Raji (cell line): ENCODE results near the gene POMGNT1.

Experiments
- POLR2A ChIP-seq: IDR thresholded peaks from 2 replicates; pipeline ENCODE4 v1.6.1; 2011; ENCODE audit warnings: low read depth, low read length, control low read depth; ENCODE audit not compliant: insufficient read depth

POMGNT1 gene

DNA sequence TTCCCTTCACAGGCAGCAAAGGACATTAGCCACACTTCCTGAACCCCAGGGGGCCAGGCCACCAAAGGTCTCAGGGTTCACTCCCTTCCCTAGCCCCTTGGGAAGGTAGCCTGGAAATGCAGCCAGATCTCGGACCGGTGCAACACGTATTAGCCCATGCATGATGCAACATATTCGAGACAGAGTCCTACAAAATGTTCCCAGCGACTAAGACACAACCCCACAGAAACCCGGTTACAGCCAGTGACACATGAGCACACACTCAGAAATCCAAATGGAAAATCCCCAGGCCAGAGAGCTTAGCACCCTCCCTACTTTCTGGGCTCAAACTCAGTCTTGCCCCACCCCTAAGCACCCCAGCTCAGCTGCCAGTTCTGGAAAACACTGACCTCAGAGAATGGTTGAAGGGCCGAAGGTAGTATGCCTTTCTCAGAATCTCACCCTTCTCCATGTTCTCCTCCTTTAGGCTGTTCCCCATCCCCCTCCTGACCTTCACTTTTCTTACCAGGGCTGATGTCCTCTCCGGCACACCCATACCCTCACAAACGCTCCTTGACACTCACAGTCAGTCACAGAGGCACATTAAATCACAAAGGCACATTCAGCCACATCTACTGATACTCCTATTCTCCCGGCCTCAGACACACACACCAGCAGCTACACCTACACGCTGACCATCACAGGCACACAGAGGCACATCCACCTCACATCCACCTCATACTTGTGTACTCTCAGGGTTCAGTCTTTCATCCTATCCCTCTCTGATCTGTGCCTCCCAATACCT, 23.6 kb downstream of the POMGNT1 start, which contains the start of gene TSPAN1:
Gene TSPAN1, plus strand, starts transcription at position 640 of the 784 bp plus-strand sequence. CDS start 6,021 bp downstream, outside the sequence.
- no peak for TF ChIP-seq POLR2A

DNA sequence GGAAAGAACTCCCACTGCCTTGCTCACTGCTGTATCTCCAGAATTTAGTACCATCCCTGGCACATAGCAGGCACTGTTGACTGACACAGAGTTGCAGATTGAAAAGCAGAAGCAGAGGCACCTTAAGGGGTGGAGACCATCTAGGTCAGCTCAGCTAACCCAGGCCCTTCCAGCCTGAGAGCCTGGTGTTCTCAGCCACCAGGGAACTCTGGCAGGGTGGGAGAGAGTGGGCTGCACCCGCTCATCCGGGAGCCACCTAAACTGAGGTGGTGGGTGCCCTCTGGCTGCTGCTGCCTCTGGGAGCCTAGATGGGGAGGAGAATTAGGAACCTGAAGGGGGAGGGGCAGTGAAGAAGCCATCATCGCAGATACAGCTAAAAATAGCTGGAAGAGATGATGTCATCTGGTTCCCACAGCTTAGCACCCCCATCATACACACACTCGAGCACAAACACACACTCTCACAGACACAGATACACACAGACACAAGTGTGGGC, 24.8 kb downstream of the POMGNT1 start:
- TF ChIP-seq POLR2A: no peak

DNA sequence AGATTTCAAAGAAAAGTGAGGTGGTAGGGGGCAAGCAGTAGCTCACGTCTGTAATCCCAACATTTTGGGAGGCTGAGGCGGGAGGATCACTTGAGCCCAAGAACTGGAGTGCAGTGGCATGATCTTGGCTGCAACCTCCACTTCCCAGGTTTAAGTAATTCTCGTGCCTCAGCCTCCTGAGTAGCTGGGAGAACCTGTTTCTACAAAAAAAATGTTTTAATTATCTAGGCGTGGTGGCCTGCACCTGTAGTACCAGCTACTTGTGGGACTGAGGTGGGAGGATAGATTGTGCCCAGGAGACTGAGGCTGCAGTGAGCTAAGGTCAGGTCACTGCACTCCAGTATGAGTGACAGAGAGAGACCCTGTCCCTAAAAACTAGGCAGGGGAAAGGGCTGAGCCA, 25.9 kb downstream of the POMGNT1 start:
- no peak for TF ChIP-seq POLR2A

DNA sequence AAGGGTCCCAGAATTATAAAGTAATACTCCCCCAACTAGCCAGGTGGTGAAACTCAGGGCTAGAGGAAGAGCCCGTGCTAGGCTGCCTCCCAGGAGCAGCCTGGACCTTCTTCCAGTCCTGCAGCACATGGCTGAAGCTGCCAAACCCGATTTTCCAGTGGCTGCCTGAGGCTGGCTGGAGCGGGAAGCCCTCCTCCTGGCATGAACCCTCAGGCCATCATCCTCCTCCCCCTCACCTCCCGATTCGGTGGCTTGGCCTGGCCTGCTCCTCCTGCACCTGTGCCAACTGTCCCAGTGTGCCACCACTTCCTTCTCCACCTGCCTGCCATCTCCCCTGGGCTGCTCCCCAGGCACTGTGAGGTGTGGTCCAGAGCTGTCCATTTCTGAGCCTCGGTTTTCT, 26.4 kb downstream of the POMGNT1 start:
- no peak for TF ChIP-seq POLR2A

DNA sequence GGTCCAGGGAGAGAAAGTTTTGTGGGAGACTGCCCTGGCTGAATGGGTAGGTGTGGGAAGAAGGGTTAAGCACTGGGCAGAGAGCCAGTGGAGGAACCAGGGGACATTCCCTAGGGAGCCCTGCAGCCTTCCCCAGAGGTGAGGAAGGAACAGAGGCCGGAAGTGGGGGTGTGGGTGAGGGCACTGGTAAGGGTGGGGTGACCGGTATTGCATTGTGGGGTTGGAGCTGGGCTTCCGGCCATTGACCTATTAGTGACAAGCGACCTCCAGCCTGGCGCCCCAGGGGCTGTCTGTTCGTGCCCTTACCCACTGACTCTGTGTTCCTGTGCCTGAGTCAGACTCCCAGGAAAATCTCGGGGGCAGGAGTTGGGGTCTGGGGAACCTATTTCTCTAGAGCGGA, 26.9 kb downstream of the POMGNT1 start:
- TF ChIP-seq POLR2A: no peak

DNA sequence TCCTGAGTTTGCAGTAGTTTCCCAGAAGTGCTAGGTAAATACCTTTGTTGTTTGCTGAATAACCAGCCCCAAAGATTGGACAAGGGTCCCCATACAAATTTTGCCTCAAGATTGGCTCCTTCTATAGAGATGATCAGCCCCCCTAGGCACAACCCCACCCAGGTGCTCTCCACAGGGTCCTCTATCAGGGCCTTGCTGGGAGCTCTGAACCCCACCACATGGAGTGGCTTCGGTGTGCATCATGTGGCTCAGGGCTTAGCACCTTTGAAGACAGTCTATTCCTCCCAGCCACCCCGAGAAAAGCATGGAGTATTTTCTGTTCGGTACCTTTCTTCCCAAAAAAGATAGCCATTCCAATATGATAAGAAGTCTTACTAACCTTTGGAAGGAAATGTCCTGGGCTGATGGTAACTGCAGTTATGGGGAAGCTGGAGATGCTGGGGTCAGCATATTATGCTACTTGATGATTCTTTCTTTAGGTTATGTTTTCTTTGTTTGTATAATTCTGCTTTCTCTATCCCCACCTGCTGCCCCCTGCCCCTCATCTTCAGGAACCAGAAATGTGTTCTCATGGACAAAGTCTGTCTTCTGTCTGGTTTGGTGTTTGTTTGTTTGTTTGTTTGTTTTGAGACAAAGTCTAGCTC, 28.3 kb downstream of the POMGNT1 start:
- no peak for TF ChIP-seq POLR2A

DNA sequence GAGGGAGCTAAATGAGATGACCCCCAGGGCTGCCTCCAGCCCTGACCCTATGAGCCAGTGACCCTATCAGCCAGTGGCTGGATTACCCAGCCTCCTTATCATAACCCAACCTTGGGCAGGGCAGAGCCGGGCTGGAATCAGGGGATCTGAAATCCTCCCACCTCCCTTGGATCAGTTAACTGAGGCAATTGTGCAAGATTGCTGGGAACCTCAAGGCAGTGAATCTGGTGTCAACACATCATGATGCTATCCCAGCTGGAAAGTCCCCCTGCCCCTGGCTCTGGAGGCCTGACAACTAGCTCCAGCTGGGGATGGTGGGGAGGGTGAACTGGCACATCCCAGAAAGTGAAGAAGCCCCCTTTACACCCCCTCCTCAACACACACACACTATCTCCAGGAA, 29.8 kb downstream of the POMGNT1 start:
- TF ChIP-seq POLR2A: no peak

DNA sequence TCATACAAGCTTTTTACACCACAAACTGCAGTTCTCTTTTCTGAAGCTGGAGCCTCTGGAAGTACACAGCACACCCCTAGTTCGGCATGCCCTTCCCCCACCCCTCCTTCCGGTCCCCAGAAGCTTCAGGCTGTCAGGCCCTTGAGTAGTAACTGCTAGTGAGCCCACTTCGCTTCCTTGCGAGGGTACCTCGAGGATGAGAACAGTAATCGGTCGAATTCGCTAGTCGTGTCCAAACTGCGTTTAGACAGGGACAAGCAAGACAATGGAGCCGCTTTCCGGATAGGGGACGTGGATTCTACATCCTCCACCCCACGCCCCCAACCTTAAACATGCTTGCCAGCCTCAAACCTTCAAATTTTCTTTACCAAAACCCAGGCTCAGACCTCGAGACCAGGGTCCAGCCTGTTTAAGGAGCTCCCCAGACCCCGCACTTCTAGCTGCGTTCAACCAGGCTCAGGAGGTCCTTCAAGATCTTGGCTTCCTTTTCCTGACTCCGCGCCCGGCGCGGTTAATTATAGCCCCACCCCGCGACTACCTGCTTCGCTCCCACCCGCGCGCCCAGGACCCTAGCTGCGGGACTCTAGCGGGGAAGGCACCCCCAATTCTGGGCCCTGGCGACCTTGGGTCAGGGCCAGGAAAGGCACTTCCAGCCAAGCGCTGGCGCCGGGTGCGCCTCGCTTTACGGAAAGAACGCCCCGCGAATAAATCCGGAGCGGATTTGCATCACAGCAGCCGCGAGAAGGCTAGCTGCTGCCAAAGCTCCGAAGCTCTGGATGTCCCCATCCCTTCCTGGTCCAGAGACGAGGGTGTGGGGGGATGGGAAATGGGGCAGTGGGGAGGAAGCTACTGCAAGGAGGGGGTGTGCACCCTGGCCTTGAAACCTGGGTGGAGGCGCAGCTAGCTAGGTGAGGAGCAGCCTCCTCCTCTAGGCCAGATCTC, 31.4 kb downstream of the POMGNT1 start:
- no peak for TF ChIP-seq POLR2A

DNA sequence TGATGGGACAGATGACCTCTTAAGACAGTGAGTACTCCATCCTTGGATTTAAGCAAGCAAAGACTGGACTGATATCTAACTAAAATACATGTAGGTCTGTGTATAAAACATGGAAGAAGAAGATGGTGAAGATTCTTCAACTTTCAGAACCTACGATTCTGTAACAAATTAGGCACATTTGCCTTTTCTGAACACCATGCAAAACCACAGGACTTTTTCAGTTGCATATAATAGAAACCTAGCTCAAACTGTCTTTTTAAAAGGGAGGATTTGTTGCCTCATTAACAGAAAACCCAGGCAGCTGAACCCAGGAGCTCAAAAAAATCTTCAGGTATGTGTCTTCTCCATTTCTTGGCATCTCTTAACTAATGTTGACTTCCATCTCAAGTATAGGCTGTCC, 38.0 kb downstream of the POMGNT1 start:
- TF ChIP-seq POLR2A: no peak

DNA sequence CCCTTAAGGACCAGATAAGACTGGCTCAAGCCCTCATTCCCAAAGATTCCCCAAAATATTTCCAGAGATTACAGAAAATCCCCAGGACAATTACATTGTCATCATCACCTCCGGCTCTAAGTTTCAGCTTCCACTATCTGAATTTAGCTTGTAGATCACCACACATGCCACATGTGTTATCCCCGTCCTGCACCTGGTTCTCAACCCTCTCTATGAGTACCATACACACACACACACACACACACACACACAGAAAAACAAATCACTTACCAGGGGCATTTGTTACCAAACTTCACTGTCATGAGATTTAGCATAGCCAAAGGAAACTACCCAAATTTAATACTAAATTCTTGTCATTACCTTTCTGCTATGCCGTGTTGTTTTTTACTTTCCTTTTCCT, 38.7 kb downstream of the POMGNT1 start:
- no peak for TF ChIP-seq POLR2A

DNA sequence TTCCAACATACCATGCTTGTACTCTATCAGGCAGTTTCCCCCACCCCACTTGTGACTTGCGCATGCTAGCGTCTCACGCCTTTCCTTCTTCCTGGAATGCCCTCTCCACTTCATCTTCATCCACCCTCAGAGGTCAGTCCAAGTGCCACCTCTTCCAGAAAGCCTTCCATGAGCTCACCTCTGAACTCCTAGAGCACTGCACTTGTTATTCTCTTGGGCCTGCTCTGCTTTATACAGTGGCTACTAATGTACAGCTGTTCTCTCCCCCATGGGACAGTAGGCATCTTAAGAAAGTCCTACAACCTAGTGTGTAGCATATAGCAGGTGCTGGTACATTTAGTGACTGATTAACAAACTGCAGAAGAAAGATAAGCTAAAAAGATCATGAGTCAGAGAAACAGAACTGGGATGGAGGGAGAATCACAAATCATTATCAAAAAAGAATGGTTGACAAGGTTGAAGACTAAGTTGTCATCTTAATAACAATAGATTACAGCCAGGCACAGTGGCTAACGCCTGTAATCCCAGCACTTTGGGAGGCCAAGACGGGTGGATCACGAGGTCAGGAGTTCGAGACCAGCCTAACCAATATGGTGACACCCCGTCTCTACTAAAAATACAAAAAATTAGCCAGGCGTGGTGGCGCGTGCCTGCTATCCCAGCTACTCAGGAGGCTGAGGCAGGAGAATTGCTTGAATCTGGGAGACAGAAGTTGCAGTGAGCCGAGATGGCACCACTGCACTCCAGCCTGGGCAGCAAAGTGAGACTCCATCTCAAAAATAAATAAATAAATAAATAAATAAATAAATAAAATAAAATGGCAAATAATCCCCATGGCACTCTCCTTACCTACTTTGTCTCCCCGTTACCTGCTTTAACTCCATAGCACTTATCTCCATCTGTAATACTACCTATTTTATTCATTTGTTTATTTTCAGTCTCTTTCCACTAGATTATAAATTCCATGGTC, 39.6 kb downstream of the POMGNT1 start:
- TF ChIP-seq POLR2A: no peak

DNA sequence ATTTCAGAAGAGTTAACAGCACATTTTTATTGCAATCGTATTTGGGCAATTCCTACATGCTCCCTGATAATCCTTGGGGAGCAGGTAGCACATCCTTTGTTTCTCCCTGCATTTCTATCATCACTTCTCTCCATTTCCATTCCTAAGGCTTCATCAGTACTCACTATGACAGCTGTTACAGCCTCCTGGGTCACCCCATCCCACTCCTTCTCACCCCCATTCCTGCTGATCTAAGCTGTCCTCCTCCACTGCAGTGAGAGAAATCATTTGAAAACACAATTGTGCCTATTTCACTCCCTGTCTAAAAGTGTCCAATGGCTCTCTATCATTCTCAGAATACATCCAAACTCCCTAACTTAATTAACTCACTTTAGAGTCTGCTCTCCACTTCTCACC, 40.3 kb downstream of the POMGNT1 start:
- TF ChIP-seq POLR2A: no peak

DNA sequence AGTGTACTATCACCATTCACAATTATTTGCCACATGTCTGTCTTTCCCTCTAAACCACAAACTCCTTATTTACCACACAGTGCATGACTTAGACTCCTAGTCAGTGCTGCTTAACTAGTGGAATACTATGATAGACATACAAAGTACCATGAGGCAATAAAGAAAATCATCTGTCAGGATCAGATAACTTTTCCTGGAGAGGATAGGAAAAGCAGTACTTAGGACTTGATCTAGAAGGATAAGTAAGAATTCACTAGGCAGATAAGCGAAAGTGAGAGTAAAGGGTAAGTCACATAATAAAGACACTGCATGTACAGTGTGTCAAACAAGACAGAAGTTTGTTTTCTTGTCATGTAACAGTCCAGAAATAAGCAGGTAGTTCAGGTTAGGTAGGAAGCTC, 44.5 kb downstream of the POMGNT1 start:
- no peak for TF ChIP-seq POLR2A

DNA sequence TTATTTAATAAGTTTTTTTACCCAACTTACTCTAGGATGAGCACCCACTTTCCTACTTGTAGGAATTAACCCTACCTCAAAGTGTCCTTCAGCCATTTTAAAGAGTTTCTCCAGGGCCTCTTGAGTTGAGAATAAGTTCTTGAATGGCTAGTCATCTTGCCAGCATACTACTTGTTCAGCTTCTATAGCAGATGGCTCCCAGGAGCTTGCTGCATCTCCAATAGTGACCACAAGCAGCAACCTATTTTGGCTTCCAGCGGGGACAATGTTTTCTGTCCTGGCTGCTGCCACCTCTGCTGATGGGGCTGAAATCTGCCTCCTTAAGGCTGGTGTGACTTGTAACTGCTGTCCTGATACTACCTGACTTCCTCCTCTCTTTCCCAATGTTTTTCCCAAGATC, 45.0 kb downstream of the POMGNT1 start:
- TF ChIP-seq POLR2A: no peak
